Liver (tissue), 9 donors: ENCODE data around the gene KCTD19. TPM values are rescaled to one million over a fixed set of nuclear protein-coding genes. Genes with fewer than 3 reads are reported as not detected.

Experiments used
- DNase-seq: peaks from one replicate; pipeline ENCODE4 v3.0.0-alpha.2; 2017; ENCODE audit warnings: low spot score
- H3K27ac ChIP-seq, 2 donors: one replicate each; pipeline ENCODE4 v1.7.0; 2013; ENCODE audit warnings: inconsistent platforms in 2 of 2, low read length in 2 of 2, control low read depth in 1 of 2, low read depth in 1 of 2, mild to moderate bottlenecking in 1 of 2
- H3K27me3 ChIP-seq, 4 donors: one replicate each; pipeline versions ENCODE4 v1.6.1 to v1.7.0; 2013; ENCODE audit warnings: low read length in 3 of 4, inconsistent platforms in 1 of 4, mild to moderate bottlenecking in 1 of 4, moderate library complexity in 1 of 4; ENCODE audit not compliant: control insufficient read depth in 4 of 4, insufficient read depth in 4 of 4
- H3K36me3 ChIP-seq, 4 donors: one replicate each; pipeline versions ENCODE4 v1.6.1 to v1.7.0; 2013; ENCODE audit warnings: low read length in 3 of 4, mild to moderate bottlenecking in 3 of 4, low read depth in 1 of 4, moderate library complexity in 1 of 4; ENCODE audit not compliant: control insufficient read depth in 4 of 4, insufficient read depth in 3 of 4
- H3K4me1 ChIP-seq, 4 donors: one replicate each; pipeline versions ENCODE4 v1.6.1 to v1.7.0; 2013; ENCODE audit warnings: low read length in 3 of 4, mild to moderate bottlenecking in 3 of 4, moderate library complexity in 1 of 4; ENCODE audit not compliant: control insufficient read depth in 4 of 4, insufficient read depth in 4 of 4
- H3K4me3 ChIP-seq, 3 donors: one replicate each; pipeline versions ENCODE4 v1.6.1 to v1.7.0; 2013; ENCODE audit warnings: low read length in 3 of 3, control low read depth in 1 of 3, low read depth in 1 of 3, mild to moderate bottlenecking in 1 of 3
- H3K9ac ChIP-seq, 2 donors: one replicate each; pipeline ENCODE4 v1.7.0; 2013; ENCODE audit warnings: low read length in 2 of 2, mild to moderate bottlenecking in 2 of 2, moderate library complexity in 2 of 2, control low read depth in 1 of 2, low read depth in 1 of 2
- H3K9me3 ChIP-seq, 4 donors: one replicate each; pipeline versions ENCODE4 v1.6.1 to v1.7.0; 2013; ENCODE audit warnings: low read length in 3 of 4; ENCODE audit not compliant: control insufficient read depth in 4 of 4
- ATF3 ChIP-seq: IDR thresholded peaks from 2 replicates; pipeline ENCODE4 v1.6.1; 2016; ENCODE audit warnings: antibody characterized with exemption
- EGR1 ChIP-seq, 2 donors: IDR thresholded peaks; 2 replicates each; pipeline ENCODE4 v1.6.1; 2016 to 2018; ENCODE audit warnings: antibody characterized with exemption in 2 of 2, low read depth in 2 of 2
- FOXA1 ChIP-seq: IDR thresholded peaks from 2 replicates; pipeline ENCODE4 v1.6.1; 2016; ENCODE audit warnings: antibody characterized with exemption
- FOXA2 ChIP-seq: IDR thresholded peaks from 2 replicates; pipeline ENCODE4 v1.6.1; 2016; ENCODE audit warnings: antibody characterized with exemption
- GABPA ChIP-seq, 2 donors: IDR thresholded peaks in 1 of 2; conservative IDR thresholded peaks in 1 of 2; 2 replicates each; pipeline ENCODE4 v1.6.1; 2016; ENCODE audit warnings: antibody characterized with exemption in 2 of 2, mild to moderate bottlenecking in 1 of 2, moderate library complexity in 1 of 2
- HNF4A ChIP-seq, 2 donors: conservative IDR thresholded peaks; 2 replicates each; pipeline ENCODE4 v1.6.1; 2016; ENCODE audit warnings: antibody characterized with exemption in 2 of 2, mild to moderate bottlenecking in 2 of 2
- HNF4G ChIP-seq: IDR thresholded peaks from 2 replicates; pipeline ENCODE4 v1.6.1; 2016; ENCODE audit warnings: antibody characterized with exemption
- JUND ChIP-seq, 2 donors: IDR thresholded peaks; 2 replicates each; pipeline ENCODE4 v1.6.1; 2016; ENCODE audit warnings: antibody characterized with exemption in 2 of 2
- MAX ChIP-seq: IDR thresholded peaks from 2 replicates; pipeline ENCODE4 v1.6.1; 2016; ENCODE audit warnings: antibody characterized with exemption
- NR2F2 ChIP-seq: IDR thresholded peaks from 2 replicates; pipeline ENCODE4 v1.6.1; 2016; ENCODE audit warnings: antibody characterized with exemption
- RAD21 ChIP-seq, 2 donors: IDR thresholded peaks; 2 replicates each; pipeline ENCODE4 v1.6.1; 2016; ENCODE audit warnings: antibody characterized with exemption in 2 of 2, mild to moderate bottlenecking in 2 of 2
- REST ChIP-seq: IDR thresholded peaks from 2 replicates; pipeline ENCODE4 v1.6.1; 2016; ENCODE audit warnings: antibody characterized with exemption, mild to moderate bottlenecking
- RXRA ChIP-seq, 2 donors: IDR thresholded peaks; 2 replicates each; pipeline ENCODE4 v1.6.1; 2017 to 2018; ENCODE audit warnings: antibody characterized with exemption in 2 of 2, mild to moderate bottlenecking in 1 of 2
- SP1 ChIP-seq: IDR thresholded peaks from 2 replicates; pipeline ENCODE4 v1.6.1; 2018; ENCODE audit warnings: antibody characterized with exemption, mild to moderate bottlenecking
- TAF1 ChIP-seq: conservative IDR thresholded peaks from 2 replicates; pipeline ENCODE4 v1.6.1; 2016; ENCODE audit warnings: antibody characterized with exemption, mild to moderate bottlenecking
- YY1 ChIP-seq: IDR thresholded peaks from 2 replicates; pipeline ENCODE4 v1.6.1; 2016; ENCODE audit warnings: antibody characterized with exemption, mild to moderate bottlenecking
- ZBTB33 ChIP-seq: IDR thresholded peaks from 2 replicates; pipeline ENCODE4 v1.6.1; 2016; ENCODE audit warnings: antibody characterized with exemption
- WGBS: extraction: QIAGEN DNeasy Blood & Tissue Kit; methylation state at CpG from one replicate; pipeline ENCODE4 v1.1.7; 2013; 5-methylcytosine and 5-hydroxymethylcytosine counted together
- polyA plus RNA-seq, 2 donors: library from polyadenylated mRNA; stranded (reverse) in 1 of 2; unstranded in 1 of 2; fragments of 200-250 nt in 1 of 2; fragments of >200 nt in 1 of 2; fragmentation: Nextera tagmentation in 1 of 2; extraction: Ambion mirVana in 1 of 2; gene quantifications; one replicate each; pipeline versions ENCODE4 v1.2.1 to v1.2.3, GENCODE V29; 2013 to 2015
- total RNA-seq, 2 donors: library from RNA; depleted of rRNA; stranded (reverse); fragments of >200 nt; gene quantifications; one replicate each; pipeline ENCODE4 v1.2.3, GENCODE V29; 2014
- donor health status: healthy.
- donor health status: healthy.
- donor health status: healthy.
- donor health status: healthy.
- donor health status: healthy.

KCTD19 gene
- total and polyA plus RNA-seq, 4 donors: 0.28 TPM; not detected in 3

- WGBS: 8% methylated on average over 42 of the region's 42 CpGs
- Histone ChIP-seq H3K27ac (no peak overlapping the region), H3K27me3 (no peaks in the 10 kb centered on the region), H3K36me3 (no peaks in the 10 kb centered on the region), H3K4me3 (peak overlapping the region in 2 of 3 donors; percentile 26 to 55), H3K9ac (no peak overlapping the region), H3K9me3 (no peaks in the 10 kb centered on the region), H3K4me1 (no peaks in the 10 kb centered on the region)
- no peak for TF ChIP-seq ZBTB33
- TF ChIP-seq FOXA1: no peak
- no peak for TF ChIP-seq RXRA (IDR thresholded peaks at IDR 0.05)
- no peak for TF ChIP-seq HNF4A (conservative IDR thresholded peaks at IDR 0.05)
- TF ChIP-seq FOXA2: no peak
- TF ChIP-seq JUND (IDR thresholded peaks at IDR 0.05): no peak
- TF ChIP-seq YY1: no peak
- TF ChIP-seq RAD21 (IDR thresholded peaks at IDR 0.05): no peak
- TF ChIP-seq NR2F2: no peak
- peak; percentile 50 for DNase-seq
These were observed 47.7 kb downstream of the KCTD19 start for GRCh38 chr16:67278773-67279295.

GRCh38 chr16:67277999-67278772, 48.4 kb downstream of the KCTD19 start:
- DNase-seq: no peak
- Histone ChIP-seq H3K9ac (no peak overlapping the region), H3K4me3 (no peak overlapping the region), H3K9me3 (no peaks in the 10 kb centered on the region), H3K27me3 (no peaks in the 10 kb centered on the region), H3K27ac (no peak overlapping the region), H3K4me1 (no peaks in the 10 kb centered on the region), H3K36me3 (no peaks in the 10 kb centered on the region)
- TF ChIP-seq HNF4A (conservative IDR thresholded peaks at IDR 0.05): no peak
- TF ChIP-seq ATF3: no peak
- TF ChIP-seq YY1: no peak
- no peak for TF ChIP-seq NR2F2
- TF ChIP-seq FOXA1: no peak
- no peak for TF ChIP-seq JUND (IDR thresholded peaks at IDR 0.05)
- 80% methylated on average over 13 of the region's 13 CpGs for WGBS

- no peak for TF ChIP-seq TAF1
- TF ChIP-seq HNF4A (conservative IDR thresholded peaks at IDR 0.05): no peak
- TF ChIP-seq ZBTB33: no peak
- TF ChIP-seq GABPA (IDR thresholded peaks at IDR 0.05 in 1 of 2, conservative IDR thresholded peaks at IDR 0.05 in 1 of 2): no peak
- TF ChIP-seq SP1: no peak
- no peak for TF ChIP-seq RXRA (IDR thresholded peaks at IDR 0.05)
- no peak for TF ChIP-seq NR2F2
- TF ChIP-seq HNF4G: no peak
- TF ChIP-seq FOXA1: no peak
- TF ChIP-seq JUND (IDR thresholded peaks at IDR 0.05): no peak
- no peak for TF ChIP-seq REST
- TF ChIP-seq EGR1 (IDR thresholded peaks at IDR 0.05; ENCODE audit: low read depth in 2 of 2): no peak
- no peak for TF ChIP-seq MAX
- Histone ChIP-seq H3K36me3 (no peaks in the 10 kb centered on the region), H3K4me1 (no peaks in the 10 kb centered on the region), H3K27me3 (no peaks in the 10 kb centered on the region), H3K4me3 (no peak overlapping the region), H3K27ac (no peak overlapping the region), H3K9me3 (no peaks in the 10 kb centered on the region), H3K9ac (no peak overlapping the region)
- WGBS: 96% methylated on average over 4 of the region's 4 CpGs
- no peak for DNase-seq
These were observed 49.1 kb downstream of the KCTD19 start for GRCh38 chr16:67277294-67277998.
